H54 (cell line): ENCODE data around the gene DTNBP1.

ENCODE experiments used
- DNase-seq: peaks from one replicate; pipeline ENCODE4 v3.0.0; 2011; ENCODE audit warnings: low spot score, mixed read lengths; ENCODE audit not compliant: insufficient read length
- FAIRE-seq: peaks from 3 replicates; lab custom pipeline; 2011; peaks lifted over from hg19 to GRCh38; lab: Jason Lieb, UNC
- POLR2A ChIP-seq: IDR thresholded peaks from 2 replicates; pipeline ENCODE4 v1.6.1; 2011; ENCODE audit warnings: low read depth, mild to moderate bottlenecking, low read length

Gene DTNBP1

DNA sequence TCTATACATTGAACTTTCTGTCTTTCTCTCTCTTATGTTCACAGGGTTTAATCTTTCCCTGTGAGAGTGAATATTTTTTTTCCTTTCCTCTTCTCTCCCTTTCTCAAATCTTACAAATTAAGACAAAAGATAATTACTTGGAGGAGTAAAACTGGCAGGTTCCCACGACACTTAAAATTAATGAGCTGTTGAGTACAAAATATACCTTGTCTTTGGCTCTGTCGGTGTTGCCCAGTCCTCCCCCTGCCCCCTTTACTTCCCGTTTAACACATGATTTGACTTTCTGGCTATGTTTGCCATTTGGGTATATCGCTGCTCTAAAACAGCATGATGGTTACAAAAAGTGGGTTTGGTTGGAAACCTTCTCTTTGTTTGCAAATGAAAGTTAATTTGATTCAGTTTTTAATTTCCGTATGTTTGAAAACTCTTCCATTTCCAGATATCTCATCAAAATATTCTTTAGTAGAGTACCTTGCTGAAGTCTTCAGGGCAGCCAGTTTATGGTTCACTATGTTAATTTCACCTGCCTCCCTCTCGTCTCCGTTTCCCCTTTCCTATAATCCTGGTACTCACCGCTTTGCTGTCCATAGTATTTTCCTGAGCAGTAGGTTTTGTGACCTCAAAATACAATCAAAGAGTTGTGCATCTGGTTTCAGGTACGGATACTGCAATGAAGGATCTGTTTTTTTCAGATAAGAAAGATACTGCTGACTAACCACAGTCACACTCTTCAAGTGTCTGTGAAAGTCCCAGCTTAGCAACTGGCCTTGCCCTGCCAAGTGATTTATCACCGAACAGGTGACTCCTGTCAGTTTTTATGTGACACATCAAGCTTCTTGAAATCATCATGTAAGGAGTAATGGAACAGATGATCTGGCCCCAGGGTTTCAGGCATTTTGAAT lies 181.2 kb downstream of the DTNBP1 start:
- DNase-seq (no peak), FAIRE-seq (no peak)
- no peak for TF ChIP-seq POLR2A

DNA sequence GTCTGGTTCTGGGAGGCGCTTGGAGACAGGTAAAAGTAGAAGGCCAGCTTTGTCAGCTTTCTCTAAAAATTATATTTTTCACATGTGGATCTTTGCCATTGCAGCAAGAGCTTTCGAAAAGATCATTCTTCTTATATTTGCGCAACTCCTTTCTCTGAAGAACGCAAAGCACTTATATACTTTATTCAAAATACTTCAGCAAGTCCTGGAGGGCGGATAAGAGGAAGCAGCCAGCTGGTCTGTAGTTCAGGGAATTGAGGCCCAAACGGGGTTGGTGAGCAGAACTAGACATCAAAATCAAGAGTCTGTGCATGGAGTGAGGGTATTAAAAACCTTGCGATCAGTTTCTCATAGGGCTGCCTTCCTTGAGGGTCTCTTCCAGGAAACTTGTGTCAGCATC lies 182.3 kb downstream of the DTNBP1 start:
- DNase-seq: no peak
- FAIRE-seq: no peak
- TF ChIP-seq POLR2A: no peak

DNA sequence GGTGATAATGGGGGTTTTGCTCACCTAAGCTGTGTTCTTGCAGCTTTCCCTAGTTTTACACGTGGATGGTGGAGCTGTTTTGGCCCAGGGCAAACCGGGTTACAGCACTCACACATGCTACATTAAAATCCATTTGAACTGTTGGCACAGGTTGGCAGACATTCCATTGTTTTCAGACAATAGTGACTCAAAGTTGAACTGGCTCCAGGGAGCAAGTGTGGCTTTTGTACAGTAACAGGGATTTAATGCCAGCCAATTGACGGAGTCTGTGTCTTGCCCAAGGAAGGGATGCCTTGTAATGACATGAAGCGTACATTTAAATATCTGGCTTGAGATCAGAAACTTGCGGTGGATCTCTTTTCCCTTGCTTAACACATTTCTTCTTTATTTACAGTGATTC lies 183.1 kb downstream of the DTNBP1 start:
- DNase-seq: no peak
- no peak for TF ChIP-seq POLR2A
- peak; percentile 52 for FAIRE-seq

DNA sequence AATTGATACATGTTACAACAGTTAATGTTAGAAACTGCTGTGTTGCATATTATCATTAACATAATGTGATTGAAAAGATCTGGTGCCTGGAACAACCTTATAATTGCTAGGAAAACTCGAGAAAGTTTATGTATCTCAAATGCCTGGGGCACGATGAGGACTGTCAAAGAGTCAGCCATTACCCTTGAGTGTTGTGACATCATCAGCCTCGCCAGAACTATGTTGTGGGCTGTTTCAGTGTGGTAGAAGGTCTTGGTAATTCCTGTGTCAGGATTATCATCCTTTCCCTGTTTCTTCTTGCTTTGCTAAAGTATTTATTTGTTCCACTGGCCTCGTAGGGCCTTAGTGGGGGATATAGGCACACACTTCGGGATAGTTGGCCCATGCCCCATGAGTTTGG lies 185.1 kb downstream of the DTNBP1 start:
- TF ChIP-seq POLR2A: no peak
- DNase-seq (no peak), FAIRE-seq (no peak)

DNA sequence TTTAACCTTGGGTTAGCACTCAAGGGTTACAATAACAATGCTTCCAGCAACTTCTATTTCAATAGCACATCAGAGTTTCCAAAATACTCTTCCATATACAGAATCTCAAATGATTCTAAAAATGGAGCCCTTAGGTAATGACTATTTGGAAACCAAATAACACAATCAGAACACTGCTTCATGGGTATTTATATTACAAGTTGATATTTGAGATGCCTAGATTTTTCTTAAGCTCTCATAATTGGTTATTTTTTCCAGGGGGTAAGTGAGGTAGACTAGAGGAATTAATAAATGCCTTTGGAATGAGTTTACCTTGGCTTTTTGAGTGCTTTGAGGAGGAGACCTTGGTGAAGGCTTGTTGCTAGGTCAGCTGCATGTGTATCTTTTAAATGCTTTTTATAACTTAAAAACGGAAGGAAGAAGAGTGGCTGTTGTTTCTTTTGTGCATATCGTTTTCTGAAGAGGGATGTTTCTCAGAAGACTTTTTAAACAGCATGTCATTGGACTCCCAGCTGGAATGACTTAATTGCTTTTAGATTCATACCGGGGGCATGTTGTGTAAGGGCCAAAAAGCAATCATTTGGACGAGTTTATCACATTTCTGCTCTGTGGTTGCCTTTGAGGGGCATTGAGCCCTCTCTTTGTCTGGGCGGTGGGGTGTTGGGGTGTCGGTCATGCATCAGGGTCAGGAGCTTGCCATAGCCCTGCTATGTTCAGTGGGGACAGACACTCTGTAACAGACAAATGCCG lies 186.0 kb downstream of the DTNBP1 start:
- no peak for TF ChIP-seq POLR2A
- FAIRE-seq (no peak), DNase-seq (no peak)

DNA sequence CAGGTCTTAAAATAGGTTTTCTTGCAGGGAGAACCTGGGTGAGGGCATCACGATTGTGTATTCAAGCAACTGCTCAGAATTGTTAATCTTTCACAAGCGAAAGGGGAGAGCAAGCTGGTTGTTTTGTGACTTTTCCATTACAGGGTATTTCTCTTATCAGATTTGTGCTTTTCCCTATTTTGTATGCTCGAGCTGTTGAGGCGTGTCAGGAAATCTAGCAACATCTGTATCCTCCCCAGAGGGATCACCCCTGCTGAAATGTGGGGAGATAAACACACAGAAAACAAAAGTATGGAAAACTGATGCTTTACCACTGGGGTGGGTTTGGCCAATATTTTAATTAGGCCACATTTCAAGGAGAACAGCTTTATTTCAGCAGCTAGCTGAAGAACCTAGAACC lies 187.0 kb downstream of the DTNBP1 start:
- DNase-seq: no peak
- no peak for FAIRE-seq
- TF ChIP-seq POLR2A: no peak

DNA sequence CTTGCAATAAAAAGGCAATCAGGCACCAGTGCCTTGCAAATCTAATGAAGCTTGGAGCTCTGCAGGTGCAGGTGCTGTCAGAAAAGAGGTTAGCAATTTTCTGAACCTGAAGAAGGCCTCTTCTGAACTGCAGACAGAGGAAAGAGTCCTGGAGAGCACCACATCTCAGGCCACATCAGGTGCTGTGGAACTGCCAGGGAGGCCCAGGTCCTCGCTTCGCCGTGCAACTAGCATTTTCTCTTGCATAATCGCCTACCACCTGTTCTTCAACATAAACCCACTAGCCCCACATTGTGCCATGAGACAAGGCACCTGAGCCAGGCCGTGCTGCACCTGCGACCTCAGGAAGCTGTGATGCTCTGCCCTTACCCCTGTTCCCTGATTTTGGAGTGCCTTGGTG lies 187.6 kb downstream of the DTNBP1 start:
- no peak for FAIRE-seq
- no peak for TF ChIP-seq POLR2A
- no peak for DNase-seq

DNA sequence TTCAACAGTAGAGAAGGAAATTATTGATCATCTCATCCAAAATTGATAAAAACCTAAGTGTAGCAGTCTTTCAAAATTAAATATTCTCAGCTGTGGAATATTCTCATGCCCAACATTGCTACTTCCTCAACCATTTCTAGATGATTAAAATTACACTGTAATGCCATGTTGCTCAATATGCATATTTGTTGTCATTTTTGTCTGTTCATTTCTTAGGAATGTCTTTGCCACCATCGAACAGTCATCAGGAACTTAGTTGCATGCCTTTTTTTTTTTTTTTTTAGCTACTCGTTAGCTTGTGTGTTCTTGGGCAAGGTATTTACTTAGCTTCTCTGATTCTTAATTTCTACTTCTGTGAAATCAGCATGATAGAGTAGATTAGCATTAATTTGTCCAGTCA lies 188.6 kb downstream of the DTNBP1 start:
- TF ChIP-seq POLR2A: no peak
- DNase-seq (no peak), FAIRE-seq (no peak)

DNA sequence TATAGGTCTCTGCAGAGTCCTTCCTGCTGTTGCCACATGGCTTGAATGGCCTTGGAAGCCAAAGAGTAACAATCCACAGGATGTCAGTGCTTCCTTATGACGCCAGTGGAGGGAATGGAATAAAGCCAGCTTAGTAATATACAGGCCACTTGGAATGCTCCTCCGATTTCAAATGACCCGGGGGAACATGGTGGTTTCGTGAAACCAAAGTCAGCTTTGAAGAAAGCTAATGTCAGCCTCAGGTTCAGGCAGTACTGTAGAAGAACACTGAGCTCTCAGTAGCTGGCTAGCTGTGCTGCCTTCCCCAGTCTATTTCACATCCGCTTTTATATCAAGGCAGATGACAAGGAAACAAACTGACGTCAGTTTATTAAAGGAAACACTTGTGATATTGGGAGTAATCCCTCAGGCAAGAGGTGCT lies 189.1 kb downstream of the DTNBP1 start:
- FAIRE-seq (no peak), DNase-seq (no peak)
- no peak for TF ChIP-seq POLR2A

DNA sequence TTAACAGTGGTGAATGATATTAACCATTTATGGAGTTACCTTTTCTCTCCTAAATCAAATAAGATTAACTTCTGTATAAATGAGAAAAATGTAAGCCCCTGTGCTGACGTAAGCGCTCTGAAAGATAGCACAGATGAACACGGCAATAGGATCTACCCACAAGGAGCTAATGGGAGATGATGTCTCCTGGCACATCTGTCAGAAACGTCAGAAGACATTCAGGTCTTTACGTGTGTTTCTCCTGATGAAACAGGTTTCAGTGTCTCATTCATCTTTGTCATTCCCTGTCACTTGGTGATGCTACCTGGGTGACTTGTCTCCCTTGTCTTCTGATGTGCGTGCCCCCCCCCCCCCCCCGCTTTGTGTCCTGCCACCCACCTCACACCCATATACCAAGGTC lies 189.7 kb downstream of the DTNBP1 start:
- TF ChIP-seq POLR2A: no peak
- FAIRE-seq (no peak), DNase-seq (no peak)
